Lower lobe of right lung (tissue), 2 donors: ENCODE measurements around the gene NUP214. TPM values are rescaled to one million over a fixed set of nuclear protein-coding genes. Genes with fewer than 3 reads are reported as not detected.
A peak's percentile ranks its signal among the peaks of the same experiment; 100 is the strongest.
"Not testable (repeated sequence)": the region's sequence is repeated elsewhere in the genome, so short reads cannot be mapped to it uniquely, and the experiment has no call there.

ENCODE experiments used
- ATAC-seq, 2 donors: fragments of 200-7000 bp; cut with Tn5 transposase; one replicate each; pipeline ENCODE4 v1.9.1; 2020 to 2022; ENCODE audit warnings: mild to moderate bottlenecking in 2 of 2, moderate library complexity in 2 of 2
- DNase-seq: peaks from one replicate; pipeline ENCODE4 v3.0.0-alpha.2; 2020
- H3K27ac ChIP-seq: fragments of 200-600 bp; one replicate; pipeline ENCODE4 v1.8.0; 2022
- H3K27me3 ChIP-seq: fragments of 200-600 bp; one replicate; pipeline ENCODE4 v1.8.0; 2022; ENCODE audit warnings: low read depth
- H3K36me3 ChIP-seq: fragments of 200-600 bp; one replicate; pipeline ENCODE4 v1.8.0; 2022; ENCODE audit warnings: mild to moderate bottlenecking
- H3K4me1 ChIP-seq: fragments of 200-600 bp; one replicate; pipeline ENCODE4 v1.8.0; 2022
- H3K4me3 ChIP-seq: fragments of 200-600 bp; one replicate; pipeline ENCODE4 v1.8.0; 2022; ENCODE audit warnings: mild to moderate bottlenecking
- H3K9me3 ChIP-seq: fragments of 200-600 bp; one replicate; pipeline ENCODE4 v1.8.0; 2022
- intact Hi-C: fragments of 100-400 bp; cut with DNase I; formaldehyde crosslinking; loops from one replicate; pipeline ENCODE4 v1.11.0; 2022
- total RNA-seq: library from RNA; stranded (reverse); fragmentation: NEBNext Ultra II Directional; extraction: Animal tissue kit (Norgen Biotek cat#: 25700); gene quantifications from one replicate; pipeline ENCODE4 v1.2.1, GENCODE V29; 2021
- TF ChIP-seq, protein P1 (sequence below): fragments of 200-600 bp; IDR thresholded peaks from one replicate; pipeline ENCODE4 v1.8.0; 2022; ENCODE audit warnings: antibody characterized with exemption, mild to moderate bottlenecking
- donor health status: DM: no; HTN: yes; CAD: no; lungs with severe emphysema.

Gene NUP214
- total RNA-seq, 1 donor from 2014 or later, result 61.4 TPM

DNA sequence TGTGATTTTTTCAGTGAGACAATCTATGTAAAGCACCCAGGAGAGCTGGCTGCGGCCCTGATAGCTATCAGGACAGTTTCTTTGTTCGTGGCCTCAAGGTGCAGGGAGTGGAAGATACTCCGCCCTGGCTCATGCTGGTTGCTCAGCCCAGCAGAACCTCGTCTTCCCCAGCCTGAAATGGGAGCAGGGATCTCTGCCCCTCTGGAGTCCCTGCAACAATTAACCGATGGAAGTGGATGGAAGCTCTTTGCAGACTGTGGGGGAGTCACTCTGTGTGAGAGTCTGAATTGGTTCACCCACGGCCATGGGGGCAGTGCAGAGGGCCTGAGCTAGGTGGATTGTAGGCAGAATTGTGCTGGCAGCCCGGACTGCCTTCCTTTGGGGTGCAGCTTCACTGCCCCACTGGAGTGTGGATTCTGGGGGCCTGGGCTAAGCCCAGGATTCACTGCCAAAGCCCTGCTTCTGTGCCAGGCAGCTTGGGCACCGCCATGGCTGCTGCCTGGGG, 26.2 kb upstream of the NUP214 start:
- no peak for DNase-seq
- Histone ChIP-seq H3K4me3 (no peak overlapping the region), H3K4me1 (peaks cover 6% of the 10 kb centered on the region), H3K27me3 (peaks cover 39% of the 10 kb centered on the region), H3K9me3 (no peaks in the 10 kb centered on the region), H3K27ac (no peak overlapping the region), H3K36me3 (no peaks in the 10 kb centered on the region)
- TF ChIP-seq, protein P1, sequence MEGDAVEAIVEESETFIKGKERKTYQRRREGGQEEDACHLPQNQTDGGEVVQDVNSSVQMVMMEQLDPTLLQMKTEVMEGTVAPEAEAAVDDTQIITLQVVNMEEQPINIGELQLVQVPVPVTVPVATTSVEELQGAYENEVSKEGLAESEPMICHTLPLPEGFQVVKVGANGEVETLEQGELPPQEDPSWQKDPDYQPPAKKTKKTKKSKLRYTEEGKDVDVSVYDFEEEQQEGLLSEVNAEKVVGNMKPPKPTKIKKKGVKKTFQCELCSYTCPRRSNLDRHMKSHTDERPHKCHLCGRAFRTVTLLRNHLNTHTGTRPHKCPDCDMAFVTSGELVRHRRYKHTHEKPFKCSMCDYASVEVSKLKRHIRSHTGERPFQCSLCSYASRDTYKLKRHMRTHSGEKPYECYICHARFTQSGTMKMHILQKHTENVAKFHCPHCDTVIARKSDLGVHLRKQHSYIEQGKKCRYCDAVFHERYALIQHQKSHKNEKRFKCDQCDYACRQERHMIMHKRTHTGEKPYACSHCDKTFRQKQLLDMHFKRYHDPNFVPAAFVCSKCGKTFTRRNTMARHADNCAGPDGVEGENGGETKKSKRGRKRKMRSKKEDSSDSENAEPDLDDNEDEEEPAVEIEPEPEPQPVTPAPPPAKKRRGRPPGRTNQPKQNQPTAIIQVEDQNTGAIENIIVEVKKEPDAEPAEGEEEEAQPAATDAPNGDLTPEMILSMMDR, result no peak
- ATAC-seq, result no peak
- intact Hi-C loops, result no loop called here

DNA sequence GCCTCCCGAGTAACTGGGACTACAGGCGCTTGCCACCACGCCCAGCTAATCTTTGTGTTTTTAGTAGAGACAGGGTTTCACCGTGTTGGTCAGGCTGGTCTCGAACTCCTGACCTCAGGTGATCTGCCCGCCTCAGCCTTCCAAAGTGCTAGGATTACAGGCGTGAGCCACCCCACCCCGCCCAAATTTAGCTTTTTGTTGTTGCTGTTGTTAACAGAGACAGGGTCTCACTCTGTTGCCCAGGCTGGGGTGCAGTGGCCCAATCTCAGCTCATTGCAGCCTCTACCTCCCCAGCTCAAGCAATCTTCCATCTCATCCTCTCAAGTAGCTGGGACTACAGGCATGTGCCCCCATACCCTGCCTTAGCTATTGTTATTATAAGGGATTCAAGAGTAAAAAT, 25.5 kb upstream of the NUP214 start:
- intact Hi-C loops, H3K36me3 ChIP-seq, DNase-seq, H3K9me3 ChIP-seq, H3K4me3 ChIP-seq, H3K4me1 ChIP-seq, ATAC-seq, H3K27ac ChIP-seq: not testable (repeated sequence)
- H3K27me3 ChIP-seq, result peaks cover 33% of the 10 kb centered on the region

DNA sequence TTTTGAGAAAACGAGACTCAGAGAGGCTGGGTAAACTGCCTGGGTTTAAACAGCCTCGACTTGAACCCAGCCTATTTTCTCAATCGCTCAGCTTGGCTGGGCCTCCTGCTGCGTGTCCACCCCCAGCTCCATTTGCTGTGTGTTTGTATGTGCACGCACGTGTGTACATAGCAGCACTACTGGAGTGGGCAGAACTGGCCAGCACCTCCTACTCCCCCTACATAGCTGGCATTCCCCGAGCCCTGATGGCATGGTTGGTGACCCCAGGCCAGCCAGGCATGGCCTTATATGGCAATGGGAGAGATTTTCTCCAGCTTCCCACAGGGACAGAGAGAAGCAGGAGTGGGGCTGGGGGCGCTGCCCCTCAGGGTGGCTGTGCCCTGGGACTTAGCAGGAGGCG, 24.9 kb upstream of the NUP214 start:
- DNase-seq (no peak), ATAC-seq (no peak)
- peaks cover 27% of the 10 kb centered on the region for H3K27me3 ChIP-seq
- TF ChIP-seq, protein P1, result no peak
- H3K27ac ChIP-seq, result no peak overlapping the region
- H3K4me1 ChIP-seq, result peaks cover 6% of the 10 kb centered on the region
- no peak overlapping the region for H3K4me3 ChIP-seq
- intact Hi-C loops, result no loop called here
- H3K9me3 ChIP-seq, result no peaks in the 10 kb centered on the region
- H3K36me3 ChIP-seq, result no peaks in the 10 kb centered on the region

DNA sequence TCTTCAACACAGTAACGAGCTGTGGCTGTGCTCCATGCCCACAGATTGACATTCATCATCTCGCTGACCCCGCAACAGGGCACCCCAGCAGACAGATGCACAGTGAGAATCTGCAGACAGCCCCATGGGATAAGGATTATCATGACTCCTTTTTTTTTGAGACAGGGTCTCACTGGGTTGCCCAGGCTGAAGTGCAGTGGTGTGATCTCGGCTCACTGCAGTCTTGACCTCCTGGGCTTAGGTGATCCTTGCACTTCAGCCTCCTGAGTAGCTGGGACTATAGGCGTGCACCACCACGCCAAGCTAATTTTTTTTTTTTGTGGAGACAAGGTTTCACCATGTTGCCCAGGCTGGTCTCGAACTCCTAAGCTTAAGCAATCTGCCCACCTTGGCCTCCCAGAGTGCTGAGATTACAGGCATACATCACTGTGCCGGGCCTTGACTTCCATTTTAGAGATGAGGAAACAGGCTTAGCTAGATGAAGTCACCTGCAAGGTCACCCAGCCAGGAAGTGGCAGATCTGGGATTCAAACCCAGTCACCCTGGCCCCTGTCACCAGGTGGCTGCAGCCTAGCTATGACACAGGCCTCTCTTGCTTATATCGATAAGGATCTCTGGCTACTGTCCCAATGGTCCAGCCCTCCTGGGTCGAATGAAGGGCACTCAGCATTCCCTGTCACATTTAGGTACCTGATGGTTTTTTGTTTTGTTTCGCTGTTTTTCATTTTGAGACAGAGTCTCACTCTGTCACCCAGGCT, 24.0 kb upstream of the NUP214 start:
- Histone ChIP-seq H3K27ac (no peak overlapping the region), H3K4me1 (peaks cover 6% of the 10 kb centered on the region), H3K4me3 (no peak overlapping the region), H3K36me3 (no peaks in the 10 kb centered on the region), H3K9me3 (no peaks in the 10 kb centered on the region), H3K27me3 (peaks cover 18% of the 10 kb centered on the region)
- ATAC-seq (no peak), DNase-seq (no peak)
- TF ChIP-seq, protein P1, result no peak
- intact Hi-C loops, result no loop called here

DNA sequence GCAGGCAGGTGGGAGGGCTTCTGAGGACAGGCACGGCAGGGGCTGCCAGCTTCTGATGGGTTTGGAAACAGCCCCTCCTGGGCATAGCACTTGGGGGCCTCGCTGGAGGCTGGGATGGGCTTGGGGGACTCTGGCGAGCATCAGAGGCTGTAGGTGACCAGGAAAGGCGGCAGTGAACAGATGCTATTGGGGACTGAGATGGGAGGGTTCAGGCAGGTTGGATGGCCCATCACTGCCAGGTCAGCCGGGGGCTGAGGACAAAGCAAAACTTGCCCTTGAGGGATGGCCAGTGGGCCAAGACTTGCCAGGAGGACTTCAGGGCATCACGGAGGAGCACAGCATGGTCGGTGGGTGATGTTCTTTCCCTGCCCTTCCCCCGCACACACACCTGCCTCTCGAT, 22.4 kb upstream of the NUP214 start:
- no peak for ATAC-seq
- DNase-seq, result no peak
- H3K4me3 ChIP-seq, result no peak overlapping the region

DNA sequence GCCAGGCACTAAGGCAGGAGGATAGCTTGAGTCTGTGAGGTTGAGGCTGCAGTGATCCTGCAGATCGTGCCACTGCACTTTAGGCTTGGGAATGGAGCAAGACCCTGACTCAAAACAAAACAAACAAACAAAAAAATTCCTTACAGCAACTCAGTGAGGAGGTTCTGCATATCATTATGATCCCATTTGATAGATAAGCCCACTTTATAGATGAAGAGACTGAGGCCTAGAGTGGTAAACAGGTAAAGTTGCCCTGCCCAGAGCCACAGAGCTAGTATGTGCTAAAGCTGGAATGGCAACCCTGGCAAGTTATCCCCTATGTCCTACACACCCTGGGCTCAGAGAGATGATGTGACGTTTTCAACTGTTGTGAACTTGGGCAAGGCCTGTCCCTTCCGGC, 21.9 kb upstream of the NUP214 start:
- no peaks in the 10 kb centered on the region for H3K4me1 ChIP-seq
- H3K9me3 ChIP-seq, result no peaks in the 10 kb centered on the region
- TF ChIP-seq, protein P1, result no peak
- H3K27me3 ChIP-seq, result no peaks in the 10 kb centered on the region
- H3K36me3 ChIP-seq, result no peaks in the 10 kb centered on the region
- DNase-seq (no peak), ATAC-seq (no peak)
- peak overlapping the region; percentile 38 for H3K27ac ChIP-seq
- H3K4me3 ChIP-seq, result no peak overlapping the region
- intact Hi-C loops, result no loop called here

More for the DNA sequence above, 22.4 kb upstream of the NUP214 start:
- Histone ChIP-seq H3K27ac (peak overlapping the region; percentile 38), H3K36me3 (no peaks in the 10 kb centered on the region), H3K27me3 (peaks cover 2% of the 10 kb centered on the region), H3K4me1 (no peaks in the 10 kb centered on the region), H3K9me3 (no peaks in the 10 kb centered on the region)
- intact Hi-C loops, result no loop called here
- TF ChIP-seq, protein P1, result no peak
